Stimulated activated CD8-positive, alpha-beta memory T cell treated with anti-CD3 and anti-CD28 coated beads, Interleukin-2, amount 100 ng/mL, for 1 hour (primary cell): Measurements from ENCODE around the gene PLCD3.

Experiments
- DNase-seq, 2 donors: peaks; one replicate each; pipeline ENCODE4 v3.0.0-alpha.2; 2020; ENCODE audit warnings: low read depth in 2 of 2

PLCD3 gene

DNA sequence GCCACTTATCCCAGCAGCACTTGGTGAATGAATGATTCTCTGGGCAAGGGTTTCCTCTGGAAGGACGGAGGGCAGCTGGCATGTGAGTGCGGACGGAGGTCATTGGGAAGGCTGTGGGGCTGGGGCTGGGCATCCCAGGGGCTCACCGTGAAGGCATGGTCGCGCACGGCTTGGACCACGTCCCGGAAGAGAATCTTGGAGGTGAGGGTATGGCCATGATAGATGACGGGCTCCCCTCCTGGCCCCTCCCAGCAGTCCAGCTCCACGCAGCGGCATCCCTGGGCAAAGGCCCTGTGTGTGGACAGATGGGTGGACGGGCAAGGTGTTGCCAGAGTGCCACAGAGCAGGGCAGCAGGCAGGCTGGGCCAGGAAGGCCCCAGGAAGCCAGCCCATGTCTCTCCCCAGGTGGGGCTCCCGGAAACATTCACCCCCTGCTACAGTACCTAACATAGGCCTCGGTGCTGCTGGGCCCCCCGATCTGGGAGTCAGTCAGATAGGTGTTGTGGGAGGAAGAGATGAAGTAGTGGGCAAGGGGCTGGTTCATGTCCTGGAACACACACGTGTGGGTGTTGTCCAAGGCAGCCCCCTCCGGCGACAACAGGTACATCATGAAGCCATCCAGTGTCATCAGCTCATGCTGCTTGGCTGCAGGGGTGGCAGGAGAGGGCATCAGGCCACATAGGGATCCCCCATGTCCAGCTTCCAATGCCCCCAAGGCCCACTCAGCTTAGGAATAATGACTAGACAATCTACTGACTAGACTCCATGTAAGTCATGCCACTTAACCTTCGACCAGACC, 14.3 kb downstream of the PLCD3 start:
- DNase-seq = no peak

DNA sequence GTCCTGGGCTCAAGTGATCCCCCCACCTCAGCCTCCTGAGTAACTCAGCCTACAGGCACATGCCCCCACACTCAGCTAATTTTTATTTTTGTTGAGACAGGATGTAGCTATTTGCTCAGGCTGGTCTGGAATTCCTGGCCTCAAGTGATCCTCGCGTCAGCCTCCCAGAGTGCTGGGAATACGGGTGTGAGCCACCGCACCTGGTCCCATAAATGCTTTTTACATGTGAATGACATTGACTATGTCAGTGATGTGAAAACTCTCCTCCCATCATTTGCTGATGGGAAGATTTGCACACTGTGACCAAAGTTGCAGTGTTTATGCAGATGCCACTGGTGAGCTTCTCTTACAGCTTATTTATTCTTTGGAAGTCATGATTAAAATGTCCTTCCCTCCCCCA, 15.0 kb downstream of the PLCD3 start:
- DNase-seq = no peak

- no peak for DNase-seq
Measured at GRCh38 chr17:45116434-45117016, 15.8 kb downstream of the PLCD3 start.

DNA sequence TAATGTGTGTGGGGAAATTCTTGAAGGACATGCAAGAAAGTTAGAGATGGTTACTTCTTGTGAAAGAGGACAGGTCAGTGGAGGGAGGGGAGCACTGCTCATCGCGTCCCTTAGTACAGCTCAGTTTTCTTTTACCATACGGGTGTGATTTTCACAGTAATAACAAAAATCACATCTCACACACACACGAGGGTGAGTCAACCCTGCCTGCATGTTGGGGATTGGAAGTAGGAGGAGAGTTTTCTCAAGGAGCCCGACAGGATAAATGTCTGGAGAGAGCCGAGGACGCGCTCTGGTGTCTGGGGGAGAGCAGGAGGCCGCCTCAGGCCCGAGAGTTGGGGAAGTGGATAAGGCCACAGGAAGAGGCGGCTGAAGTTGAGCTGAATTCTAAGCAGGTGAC, 16.4 kb downstream of the PLCD3 start:
- no peak for DNase-seq

GRCh38 chr17:45115015-45115625, 17.2 kb downstream of the PLCD3 start:
- no peak for DNase-seq

- no peak for DNase-seq
Measured at GRCh38 chr17:45114117-45114932, 18.0 kb downstream of the PLCD3 start.

GRCh38 chr17:45113424-45113754, 18.9 kb downstream of the PLCD3 start:
- DNase-seq = no peak

DNA sequence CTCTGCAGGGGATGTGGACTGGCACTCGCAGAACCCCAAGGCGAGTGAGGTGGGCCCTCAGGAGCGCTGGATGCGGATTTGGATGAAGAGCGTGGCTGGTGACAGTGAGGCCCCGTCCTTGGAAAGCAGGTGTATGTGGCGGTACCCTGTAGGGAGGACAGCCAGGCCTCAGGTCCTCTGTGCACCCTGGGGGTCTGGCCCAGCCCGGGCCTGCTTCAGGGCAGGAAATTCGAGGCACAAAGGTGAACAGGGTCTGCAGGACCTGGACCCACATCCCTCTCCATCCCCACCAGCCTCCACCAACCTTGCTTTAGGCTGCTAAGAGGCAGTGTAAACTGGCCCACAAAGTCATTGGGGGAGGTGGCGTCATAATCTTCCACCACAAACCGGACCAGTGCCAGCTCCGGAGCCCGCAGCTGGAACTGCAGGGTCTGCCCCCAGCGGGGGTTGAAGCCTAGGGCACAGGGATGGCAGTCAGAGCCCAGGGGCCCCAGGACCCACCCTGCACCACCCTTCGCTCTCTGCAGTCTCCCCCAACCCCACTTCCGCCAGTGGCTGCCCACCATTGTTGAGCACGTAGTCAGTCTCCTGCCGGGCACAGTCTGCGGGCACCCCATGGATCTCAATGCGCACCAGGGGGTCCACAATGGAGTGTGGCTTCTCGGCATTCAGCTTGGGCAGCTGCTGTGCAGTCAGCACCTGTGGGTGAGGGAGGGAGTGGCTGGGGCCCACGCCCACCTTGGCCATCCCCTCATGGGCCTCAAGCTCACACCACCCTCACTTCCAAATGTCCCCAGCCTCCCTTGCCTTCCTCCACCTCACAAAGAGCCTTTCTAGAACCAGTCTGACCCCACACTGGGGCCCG, 19.5 kb downstream of the PLCD3 start:
- DNase-seq = no peak

DNA sequence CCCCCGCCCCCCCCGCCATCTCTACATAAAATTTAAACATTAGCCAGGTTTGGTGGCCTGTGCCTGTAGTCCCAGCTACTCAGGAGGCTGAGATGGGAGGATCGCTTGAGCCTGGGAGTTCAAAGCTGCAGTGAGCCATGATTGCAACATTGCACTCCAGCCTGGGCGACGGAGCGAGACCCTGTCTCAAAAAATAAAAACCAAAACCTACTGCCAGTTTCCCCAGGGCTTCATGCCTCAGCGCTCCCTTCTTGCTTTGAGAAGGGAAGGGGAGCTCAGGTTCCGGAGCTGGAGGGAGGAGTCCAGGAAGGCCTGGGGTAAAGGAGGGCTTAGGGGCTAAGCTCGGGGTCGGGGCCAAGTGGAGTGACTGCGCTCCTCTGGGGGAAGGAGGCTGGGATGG, 20.5 kb downstream of the PLCD3 start:
- no peak for DNase-seq

GRCh38 chr17:45110676-45111611, 21.4 kb downstream of the PLCD3 start:
- DNase-seq = no peak

- DNase-seq = no peak
Measured at GRCh38 chr17:45108595-45109521, 23.5 kb downstream of the PLCD3 start.

GRCh38 chr17:45108051-45108450, 24.3 kb downstream of the PLCD3 start:
- DNase-seq = no peak

- DNase-seq = no peak
Measured at GRCh38 chr17:45107293-45108010, 24.9 kb downstream of the PLCD3 start.

GRCh38 chr17:45106582-45106981, 25.7 kb downstream of the PLCD3 start:
- DNase-seq = no peak

DNA sequence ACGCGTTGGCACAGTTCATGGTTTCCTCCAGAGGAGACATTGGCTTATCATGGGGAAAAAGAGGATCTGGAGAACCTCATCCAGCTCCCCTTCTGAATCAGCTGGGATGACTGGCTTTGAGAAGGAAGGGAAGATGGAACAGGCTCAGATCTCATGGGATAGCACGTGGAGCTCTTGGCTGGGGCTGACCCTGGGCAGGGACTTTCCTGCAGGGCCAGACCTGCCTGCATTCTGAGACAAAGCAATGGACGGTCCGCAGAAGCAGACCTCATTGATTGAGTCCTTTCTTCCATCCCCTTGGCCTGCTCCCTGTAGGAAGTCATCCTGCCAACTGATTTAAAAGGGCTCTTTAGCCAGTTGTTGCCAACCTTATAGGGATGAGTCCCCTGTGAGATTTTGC, 26.2 kb downstream of the PLCD3 start:
- DNase-seq = no peak

DNA sequence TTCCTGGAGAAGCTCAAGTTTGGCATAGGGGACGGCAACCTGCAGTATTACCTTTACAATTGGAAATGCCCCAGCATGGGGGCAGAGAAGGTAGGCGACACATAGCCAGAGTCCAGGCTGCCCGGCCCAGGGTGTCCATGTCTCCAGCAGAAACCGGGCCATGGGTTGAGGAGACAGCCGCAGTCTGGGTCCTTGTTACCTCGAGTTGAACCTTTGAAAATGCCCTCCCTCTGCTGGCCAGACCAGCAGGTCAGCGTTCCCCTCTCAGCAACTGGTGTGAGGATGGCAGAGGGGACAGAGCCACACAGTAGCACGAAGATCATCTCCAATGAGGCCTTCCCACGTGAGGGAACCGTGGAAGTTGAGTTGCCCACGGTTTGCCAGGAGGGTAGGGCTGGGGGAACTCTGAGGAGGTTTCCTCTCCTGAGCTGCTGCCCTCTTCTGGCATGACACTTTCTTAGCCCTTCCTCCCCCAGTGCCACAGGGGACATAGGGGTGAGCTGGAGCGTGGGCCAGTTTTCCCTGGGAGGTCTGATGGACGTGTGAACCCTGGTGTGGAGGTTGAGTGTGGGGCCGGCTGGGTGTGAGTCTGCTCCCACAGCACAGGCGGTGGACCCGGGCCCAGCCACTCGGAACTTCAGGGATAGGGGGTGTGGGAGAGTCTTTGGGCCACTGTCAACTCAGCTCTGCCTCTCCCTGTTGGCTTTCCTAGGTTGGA, 27.2 kb downstream of the PLCD3 start:
- no peak for DNase-seq

- no peak for DNase-seq
Measured at GRCh38 chr17:45104497-45104896, 27.8 kb downstream of the PLCD3 start.

DNA sequence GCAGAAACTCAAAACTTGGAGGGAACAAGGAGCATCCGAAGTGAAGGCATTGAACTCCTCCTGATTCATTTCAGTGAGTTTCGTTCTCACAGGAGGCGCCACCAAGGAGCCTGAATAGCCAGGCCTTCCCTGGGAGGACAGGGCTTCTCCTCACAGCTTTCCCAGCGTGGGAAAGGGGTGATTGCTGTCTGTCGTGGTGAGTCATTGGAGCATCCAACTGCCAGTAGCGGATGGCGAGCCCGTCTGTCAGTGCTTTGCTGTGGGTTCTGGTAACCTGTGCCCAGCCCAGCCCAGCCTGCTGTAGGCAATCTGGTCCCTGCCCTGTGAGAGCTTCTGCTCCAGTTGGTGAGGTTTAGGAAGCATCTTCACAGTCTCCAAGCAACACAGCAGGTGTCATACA, 28.3 kb downstream of the PLCD3 start:
- no peak for DNase-seq
